Dermis blood vessel endothelial cell (primary cell): Measurements from ENCODE around the gene CXCL6. TPM values are rescaled to one million over a fixed set of nuclear protein-coding genes. Genes with fewer than 3 reads are reported as not detected.

ENCODE experiments used
- DNase-seq: peaks from one replicate; pipeline ENCODE4 v3.0.0; 2010
- total RNA-seq: library from RNA; depleted of rRNA; stranded (reverse); fragments of >200 nt; gene quantifications from 2 replicates; pipeline ENCODE4 v1.2.3, GENCODE V29; 2014

The CXCL6 gene
- total RNA-seq, 1 donor from 2014 or later = 0.68 TPM

DNA sequence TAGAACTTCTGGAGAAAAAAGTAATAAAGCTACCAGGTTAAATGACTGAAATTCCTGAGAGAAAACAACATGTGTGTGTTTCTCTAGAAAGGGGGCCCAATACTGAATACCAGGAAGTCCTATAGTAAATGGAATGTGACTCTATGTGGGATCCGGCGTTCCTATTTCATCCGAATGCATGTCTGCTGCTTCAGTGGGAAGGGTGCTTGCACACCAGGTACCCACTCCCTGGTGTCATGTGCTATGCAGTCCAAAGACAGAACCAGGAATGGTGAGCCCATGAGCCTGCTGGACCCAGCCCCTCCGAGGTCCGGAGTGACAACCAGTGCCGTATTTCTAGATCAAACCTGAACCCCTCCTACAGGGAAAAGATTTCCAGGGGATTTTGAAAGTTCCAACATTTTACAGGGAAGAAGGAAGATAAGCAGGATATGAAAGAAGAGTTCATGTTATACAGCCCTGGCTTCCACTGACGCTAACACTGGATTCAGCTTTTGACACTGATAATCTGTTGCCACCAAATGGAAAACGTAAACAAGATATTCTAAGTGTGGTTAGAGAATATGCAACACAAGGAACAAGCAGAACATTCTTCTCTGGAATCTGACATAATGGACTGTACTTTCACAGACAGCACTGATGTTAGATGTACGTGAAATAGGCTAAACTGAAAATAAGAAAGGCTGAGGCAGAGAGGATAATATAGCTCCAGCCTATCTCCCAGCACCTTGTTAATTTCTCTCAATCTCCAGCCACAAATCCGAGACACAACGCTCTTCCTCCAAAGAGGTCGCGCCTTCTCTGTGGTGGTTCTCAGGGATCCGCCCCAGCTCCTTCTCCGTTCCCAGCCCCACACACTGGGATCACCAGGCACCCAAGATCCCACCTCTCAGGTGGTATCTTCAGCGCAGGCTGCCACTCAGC lies 32.0 kb downstream of the CXCL6 start:
- peak; percentile 44 for DNase-seq

DNA sequence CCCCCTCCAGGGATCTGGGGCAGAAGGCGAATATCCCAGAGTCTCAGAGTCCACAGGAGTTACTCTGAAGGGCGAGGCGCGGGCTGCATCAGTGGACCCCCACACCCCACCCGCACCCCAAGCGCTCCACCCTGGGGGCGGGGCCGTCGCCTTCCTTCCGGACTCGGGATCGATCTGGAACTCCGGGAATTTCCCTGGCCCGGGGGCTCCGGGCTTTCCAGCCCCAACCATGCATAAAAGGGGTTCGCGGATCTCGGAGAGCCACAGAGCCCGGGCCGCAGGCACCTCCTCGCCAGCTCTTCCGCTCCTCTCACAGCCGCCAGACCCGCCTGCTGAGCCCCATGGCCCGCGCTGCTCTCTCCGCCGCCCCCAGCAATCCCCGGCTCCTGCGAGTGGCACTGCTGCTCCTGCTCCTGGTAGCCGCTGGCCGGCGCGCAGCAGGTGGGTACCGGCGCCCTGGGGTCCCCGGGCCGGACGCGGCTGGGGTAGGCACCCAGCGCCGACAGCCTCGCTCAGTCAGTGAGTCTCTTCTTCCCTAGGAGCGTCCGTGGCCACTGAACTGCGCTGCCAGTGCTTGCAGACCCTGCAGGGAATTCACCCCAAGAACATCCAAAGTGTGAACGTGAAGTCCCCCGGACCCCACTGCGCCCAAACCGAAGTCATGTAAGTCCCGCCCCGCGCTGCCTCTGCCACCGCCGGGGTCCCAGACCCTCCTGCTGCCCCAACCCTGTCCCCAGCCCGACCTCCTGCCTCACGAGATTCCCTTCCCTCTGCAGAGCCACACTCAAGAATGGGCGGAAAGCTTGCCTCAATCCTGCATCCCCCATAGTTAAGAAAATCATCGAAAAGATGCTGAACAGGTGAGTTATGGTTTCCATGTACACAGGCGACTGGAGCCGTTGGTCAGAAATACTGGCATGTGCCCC lies 32.9 kb downstream of the CXCL6 start, which contains the start of gene CXCL1:
Gene CXCL1 (plus strand): TSS at position 264 of the 926 bp plus-strand sequence. CDS start 78 bp downstream, at position 342.
- DNase-seq = peak; percentile 71

- peak; percentile 41 for DNase-seq
Observed at GRCh38 chr4:73870260-73870659, 33.8 kb downstream of the CXCL6 start.

GRCh38 chr4:73870768-73871167 lies 34.3 kb downstream of the CXCL6 start:
- peak; percentile 47 for DNase-seq

- DNase-seq = peak; percentile 51
Observed at GRCh38 chr4:73871511-73872310, 35.2 kb downstream of the CXCL6 start.

- DNase-seq = peak; percentile 78
Observed at GRCh38 chr4:73872316-73873108, 36.0 kb downstream of the CXCL6 start.

- DNase-seq = no peak
Observed at GRCh38 chr4:73874386-73874785, 37.9 kb downstream of the CXCL6 start.

GRCh38 chr4:73875401-73875800 lies 38.9 kb downstream of the CXCL6 start:
- DNase-seq = no peak

DNA sequence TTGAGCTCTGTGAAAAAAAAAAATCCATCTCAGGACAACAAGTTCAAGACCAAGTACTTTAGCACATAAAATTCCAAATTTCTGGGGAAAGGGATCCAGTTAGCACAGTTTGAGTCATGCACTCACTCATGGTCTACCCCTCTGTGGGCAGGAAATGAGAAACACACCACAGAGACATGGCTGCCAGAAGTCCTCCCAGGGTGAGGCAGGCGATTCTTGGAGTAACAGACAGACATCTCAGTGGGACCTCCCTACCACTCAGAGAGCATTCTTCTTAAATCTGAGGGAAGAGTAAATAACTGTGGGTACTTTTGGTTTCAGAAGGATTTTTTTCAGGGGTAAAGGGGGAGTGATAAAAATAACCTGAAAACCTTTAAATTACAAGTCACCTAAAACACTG lies 46.8 kb downstream of the CXCL6 start:
- DNase-seq = peak; percentile 16

DNA sequence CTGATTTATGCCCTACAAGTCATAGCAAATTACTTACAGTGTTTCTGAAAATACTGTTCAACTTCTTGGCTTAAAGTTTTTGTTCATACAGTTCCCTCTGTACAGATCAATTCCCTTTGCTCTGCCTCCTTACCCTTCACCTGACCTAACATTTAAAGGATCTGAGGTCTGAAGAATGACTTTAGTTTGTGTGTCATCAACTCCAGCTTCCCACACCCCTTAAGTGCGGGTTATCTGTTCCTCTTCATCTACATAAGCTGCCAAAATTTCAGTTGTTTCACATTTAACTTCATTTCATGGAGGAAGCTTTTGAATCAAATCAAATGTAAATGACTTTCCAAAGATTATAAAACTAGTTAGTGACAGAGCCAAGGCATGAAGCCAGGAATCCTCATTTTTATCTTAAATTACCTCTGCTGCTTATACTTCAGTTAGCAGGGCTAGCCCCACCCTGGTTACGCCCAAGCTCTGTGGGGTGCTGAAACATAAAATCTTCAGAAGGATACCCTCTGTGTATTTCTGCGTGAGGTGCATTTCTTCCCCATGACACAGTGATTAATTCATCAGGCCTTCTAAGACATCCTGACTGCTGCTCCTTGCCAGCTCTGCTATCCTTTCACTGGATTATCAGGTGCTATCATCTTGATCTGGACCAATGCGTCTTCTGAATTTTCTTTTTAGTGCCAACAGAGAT lies 49.2 kb downstream of the CXCL6 start:
- no peak for DNase-seq

Other genes with a start within 250 kb of the CXCL6 start
- under 0.01 and 0.23 TPM in 2 replicates for gene RASSF6, start 216.2 kb upstream of the CXCL6 start, total RNA-seq
- gene CXCL8, start 96.1 kb upstream of the CXCL6 start, total RNA-seq = 21.0 and 47.1 TPM in 2 replicates
- 0.34 TPM in 1 of 2 replicates, not detected in the other for gene PF4V1, start 16.6 kb downstream of the CXCL6 start, total RNA-seq
- 11.4 and 16.5 TPM in 2 replicates for gene CXCL1, start 32.7 kb downstream of the CXCL6 start, total RNA-seq
- gene PF4, start 145.3 kb downstream of the CXCL6 start, total RNA-seq = not detected in 2 replicates
- not detected in 2 replicates for gene PPBP, start 151.5 kb downstream of the CXCL6 start, total RNA-seq
- gene CXCL5, start 162.0 kb downstream of the CXCL6 start, total RNA-seq = 0.23 and 0.51 TPM in 2 replicates
- 0.37 and 0.85 TPM in 2 replicates for gene CXCL3, start 202.0 kb downstream of the CXCL6 start, total RNA-seq